Stomach (tissue), 4 donors: ENCODE measurements around the gene COX4I2.

Source experiments
- POLR2A ChIP-seq, 4 donors: fragments of 450-650 bp; IDR thresholded peaks; one replicate each; pipeline ENCODE4 v1.6.1; 2016; ENCODE audit warnings: antibody characterized with exemption in 4 of 4, control low read depth in 2 of 4, mild to moderate bottlenecking in 1 of 4, moderate library complexity in 1 of 4
- TF ChIP-seq, protein P1 (sequence below), 7 experiments: fragments of 450-650 bp in 4 of 7; fragments of 200-600 bp in 3 of 7; sonication (generic) in 3 of 7; IDR thresholded peaks; one replicate each; pipeline ENCODE4 v1.5.1; 2016 to 2019; ENCODE audit warnings: antibody characterized with exemption in 7 of 7, control low read depth in 2 of 7, mild to moderate bottlenecking in 1 of 7

DNA sequence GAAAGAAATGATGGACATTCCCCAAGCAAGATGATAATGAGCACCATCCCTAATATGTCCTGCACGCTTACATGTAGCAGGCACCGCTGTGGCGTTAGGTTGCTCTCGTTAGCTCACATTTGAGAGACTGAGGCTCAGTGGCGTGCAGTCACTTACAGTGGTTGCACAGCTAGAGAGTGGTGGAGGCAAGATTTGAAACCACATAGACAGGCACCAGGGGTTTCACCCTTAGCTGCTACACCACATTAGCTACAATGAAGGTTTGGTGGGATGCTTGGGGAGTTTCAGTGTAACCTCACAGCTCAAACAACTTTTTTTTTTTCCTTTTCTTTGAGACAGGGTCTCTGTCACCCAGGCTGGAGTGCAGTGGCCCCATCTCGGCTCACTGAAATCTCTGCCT, 3.7 kb downstream of the COX4I2 start:
- TF ChIP-seq, protein P1, sequence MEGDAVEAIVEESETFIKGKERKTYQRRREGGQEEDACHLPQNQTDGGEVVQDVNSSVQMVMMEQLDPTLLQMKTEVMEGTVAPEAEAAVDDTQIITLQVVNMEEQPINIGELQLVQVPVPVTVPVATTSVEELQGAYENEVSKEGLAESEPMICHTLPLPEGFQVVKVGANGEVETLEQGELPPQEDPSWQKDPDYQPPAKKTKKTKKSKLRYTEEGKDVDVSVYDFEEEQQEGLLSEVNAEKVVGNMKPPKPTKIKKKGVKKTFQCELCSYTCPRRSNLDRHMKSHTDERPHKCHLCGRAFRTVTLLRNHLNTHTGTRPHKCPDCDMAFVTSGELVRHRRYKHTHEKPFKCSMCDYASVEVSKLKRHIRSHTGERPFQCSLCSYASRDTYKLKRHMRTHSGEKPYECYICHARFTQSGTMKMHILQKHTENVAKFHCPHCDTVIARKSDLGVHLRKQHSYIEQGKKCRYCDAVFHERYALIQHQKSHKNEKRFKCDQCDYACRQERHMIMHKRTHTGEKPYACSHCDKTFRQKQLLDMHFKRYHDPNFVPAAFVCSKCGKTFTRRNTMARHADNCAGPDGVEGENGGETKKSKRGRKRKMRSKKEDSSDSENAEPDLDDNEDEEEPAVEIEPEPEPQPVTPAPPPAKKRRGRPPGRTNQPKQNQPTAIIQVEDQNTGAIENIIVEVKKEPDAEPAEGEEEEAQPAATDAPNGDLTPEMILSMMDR (IDR thresholded peaks at IDR 0.05) = no peak
- TF ChIP-seq POLR2A (IDR thresholded peaks at IDR 0.05) = no peak
